ENCODE data around the gene SPATA12. TPM values are rescaled to one million over a fixed set of nuclear protein-coding genes. Genes with fewer than 3 reads are reported as not detected.

SPATA12 gene
- total RNA-seq, 1 experiment from 2014 or later, result 0.47 TPM

- Histone ChIP-seq H3K9ac (ENCODE audit: low read length) (no peak overlapping the region), H3K9me3 (ENCODE audit: low read length) (no peaks in the 10 kb centered on the region), H3K27me3 (ENCODE audit: low read length) (no peaks in the 10 kb centered on the region), H3K4me3 (ENCODE audit: low read length) (no peak overlapping the region), H3K4me2 (ENCODE audit: low read length) (peak overlapping the region; percentile 61), H3K9me2 (replicated peaks; ENCODE audit: low read length) (no peaks in the 10 kb centered on the region), H2AFZ (ENCODE audit: low read length) (peak overlapping the region; percentile 17; the same call in 1 of the 2 replicates), H4K20me1 (ENCODE audit: low read length) (no peaks in the 10 kb centered on the region), H3K27ac (ENCODE audit: low read length) (peak overlapping the region; percentile 56), H3K36me3 (ENCODE audit: low read depth, low read length) (no peaks in the 10 kb centered on the region), H3K79me2 (ENCODE audit: low read length) (no peaks in the 10 kb centered on the region), H3K4me1 (ENCODE audit: insufficient read depth, low read length) (peaks cover 20% of the 10 kb centered on the region), H3F3A (ENCODE audit: low read length, unreplicated experiment) (no peaks in the 10 kb centered on the region)
- ChIA-PET CTCF (interaction anchor here (0.6 kb wide), 1 partner anchor 81 kb away, joined by 3 read pairs; no protein-coding TSS in a partner anchor), POLR2A (ENCODE audit: unreplicated experiment) (no interaction called here)
- TF ChIP-seq CTCF (conservative IDR thresholded peaks at IDR 0.05; ENCODE audit: low read depth, low read length) (no peak), EZH2 (IDR thresholded peaks at IDR 0.05; ENCODE audit: low read length, unreplicated experiment) (no peak), EZH2phosphoT487 (IDR thresholded peaks at IDR 0.05; ENCODE audit: borderline replicate concordance, low read length) (no peak)
- BruUV-seq (replicated peaks), result no TSS peak
- ATAC-seq (peak; percentile 59), DNase-seq (peak; percentile 73)
- intact Hi-C loops (cut with micrococcal nuclease), result no loop called here
Observed at GRCh38 chr3:57098418-57099310, 38.2 kb downstream of the SPATA12 start.

- no peaks in the 10 kb centered on the region for H3F3A ChIP-seq (ENCODE audit: low read length, unreplicated experiment)
- no peak overlapping the region for H3K9ac ChIP-seq (ENCODE audit: low read length)
- peak overlapping the region; percentile 46 for H2AFZ ChIP-seq (ENCODE audit: low read length)
- TF ChIP-seq EZH2phosphoT487 (IDR thresholded peaks at IDR 0.05; ENCODE audit: borderline replicate concordance, low read length) (no peak), CTCF (conservative IDR thresholded peaks at IDR 0.05; ENCODE audit: low read depth, low read length) (peak; percentile 92)
- ChIA-PET CTCF (interaction anchor here (0.6 to 1.0 kb wide), 2 partner anchors 40 to 59 kb away, joined by 5 read pairs; no protein-coding TSS in a partner anchor), POLR2A (ENCODE audit: unreplicated experiment) (no interaction called here)
- no peaks in the 10 kb centered on the region for H3K79me2 ChIP-seq (ENCODE audit: low read length)
- intact Hi-C loops (cut with micrococcal nuclease), result loop anchor here (1.0 to 5.0 kb wide), 5 partner anchors 59 to 332 kb away; no protein-coding TSS in a partner anchor
- H3K4me2 ChIP-seq (ENCODE audit: low read length), result no peak overlapping the region
- H4K20me1 ChIP-seq (ENCODE audit: low read length), result no peaks in the 10 kb centered on the region
- peak; percentile 76 for ATAC-seq
- H3K27me3 ChIP-seq (ENCODE audit: low read length), result no peaks in the 10 kb centered on the region
- no peaks in the 10 kb centered on the region for H3K9me2 ChIP-seq (replicated peaks; ENCODE audit: low read length)
- no peak overlapping the region for H3K4me3 ChIP-seq (ENCODE audit: low read length)
- peaks cover 20% of the 10 kb centered on the region for H3K4me1 ChIP-seq (ENCODE audit: insufficient read depth, low read length)
- no peaks in the 10 kb centered on the region for H3K36me3 ChIP-seq (ENCODE audit: low read depth, low read length)
- no peak overlapping the region for H3K27ac ChIP-seq (ENCODE audit: low read length)
- no TSS peak for BruUV-seq (replicated peaks)
- peak; percentile 91 for DNase-seq
- no peaks in the 10 kb centered on the region for H3K9me3 ChIP-seq (ENCODE audit: low read length)
Observed at GRCh38 chr3:57100046-57100695, 39.7 kb downstream of the SPATA12 start.
